ENCODE data around the gene POF1B. TPM values are rescaled to one million over a fixed set of nuclear protein-coding genes. Genes with fewer than 3 reads are reported as not detected.
"Not testable (repeated sequence)": the region's sequence is repeated elsewhere in the genome, so short reads cannot be mapped to it uniquely, and the experiment has no call there.

The POF1B gene
- polyA plus RNA-seq, 2 of the 4 experiments (the other 2 are of a cell fraction), result 3.8 to 11.7 TPM

DNA sequence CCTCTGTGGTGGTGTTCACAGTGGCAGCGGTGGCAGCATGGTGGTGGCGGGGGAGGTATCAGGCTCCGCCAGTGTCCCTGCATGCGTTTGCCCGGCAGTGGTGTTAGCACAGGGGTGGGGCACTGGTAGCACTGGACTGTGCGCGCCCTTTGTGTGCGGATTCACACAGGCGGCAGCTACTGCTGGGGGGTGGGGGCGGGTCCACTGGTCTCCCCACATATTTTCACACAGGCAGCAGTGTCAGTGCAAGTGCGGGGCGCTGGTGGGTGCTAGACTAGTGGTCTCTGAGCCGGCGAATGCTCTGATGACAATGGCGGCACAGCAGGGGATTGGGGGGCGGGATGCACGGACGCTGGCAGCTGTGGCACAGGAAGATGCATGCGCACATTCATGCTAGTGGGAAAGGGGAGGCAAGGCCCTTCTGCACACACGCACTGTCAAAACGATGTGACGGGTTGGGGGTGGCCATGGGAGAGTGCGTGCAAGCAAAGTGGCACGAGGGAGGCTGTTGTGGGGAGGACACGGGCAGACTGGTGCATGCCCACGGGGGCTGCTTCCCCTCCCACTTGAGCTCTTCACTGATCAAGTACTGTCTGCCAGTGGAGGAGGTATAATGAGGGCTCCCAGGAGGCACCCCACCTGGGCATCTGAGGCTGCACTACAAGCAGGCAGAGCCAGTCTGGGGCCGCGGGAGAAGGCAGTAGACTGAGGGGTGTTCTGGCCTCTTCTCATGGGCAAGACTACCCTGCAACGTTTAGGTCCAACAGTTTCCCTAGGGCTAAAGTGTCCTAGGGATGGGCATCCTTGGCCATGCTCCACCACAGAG, 53.0 kb downstream of the POF1B start:
- no peak for ATAC-seq
- Histone ChIP-seq H3K9me3 (no peaks in the 10 kb centered on the region), H3K27ac (no peak overlapping the region), H3K4me1 (no peaks in the 10 kb centered on the region), H3K4me2 (no peak overlapping the region), H3K4me3 (no peak overlapping the region)
- ChIA-PET CTCF (no interaction called here), POLR2A (no interaction called here)
- no peak for DNase-seq (ENCODE audit: low read depth in 1 of 2, low spot score in 1 of 2)
- WGBS (ENCODE audit: missing lambda C conversion rate), result 94% methylated on average over 8 of the region's 29 CpGs
- TF ChIP-seq JUN (IDR thresholded peaks at IDR 0.05) (no peak), HOXB13 (CRISPR knock-in tag; IDR thresholded peaks at IDR 0.05; ENCODE audit: low read depth) (no peak), POLR2AphosphoS2 (conservative IDR thresholded peaks at IDR 0.05; ENCODE audit: low read length) (no peak), CBX2 (IDR thresholded peaks at IDR 0.05; ENCODE audit: borderline replicate concordance, low read depth) (no peak), ESRRA (IDR thresholded peaks at IDR 0.05; ENCODE audit: borderline replicate concordance, low read length) (no peak), SREBF2 (IDR thresholded peaks at IDR 0.05) (no peak), GATA3 (IDR thresholded peaks at IDR 0.05; ENCODE audit: borderline replicate concordance) (no peak), TP53 (CRISPR knock-in tag; IDR thresholded peaks at IDR 0.05) (no peak), EP300 (IDR thresholded peaks at IDR 0.05) (no peak), KDM5A (IDR thresholded peaks at IDR 0.05) (no peak), RFX5 (IDR thresholded peaks at IDR 0.05) (no peak)
- TF ChIP-seq, protein P1, sequence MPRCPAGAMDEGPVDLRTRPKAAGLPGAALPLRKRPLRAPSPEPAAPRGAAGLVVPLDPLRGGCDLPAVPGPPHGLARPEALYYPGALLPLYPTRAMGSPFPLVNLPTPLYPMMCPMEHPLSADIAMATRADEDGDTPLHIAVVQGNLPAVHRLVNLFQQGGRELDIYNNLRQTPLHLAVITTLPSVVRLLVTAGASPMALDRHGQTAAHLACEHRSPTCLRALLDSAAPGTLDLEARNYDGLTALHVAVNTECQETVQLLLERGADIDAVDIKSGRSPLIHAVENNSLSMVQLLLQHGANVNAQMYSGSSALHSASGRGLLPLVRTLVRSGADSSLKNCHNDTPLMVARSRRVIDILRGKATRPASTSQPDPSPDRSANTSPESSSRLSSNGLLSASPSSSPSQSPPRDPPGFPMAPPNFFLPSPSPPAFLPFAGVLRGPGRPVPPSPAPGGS (IDR thresholded peaks at IDR 0.05), result no peak
- TF ChIP-seq, protein P2, sequence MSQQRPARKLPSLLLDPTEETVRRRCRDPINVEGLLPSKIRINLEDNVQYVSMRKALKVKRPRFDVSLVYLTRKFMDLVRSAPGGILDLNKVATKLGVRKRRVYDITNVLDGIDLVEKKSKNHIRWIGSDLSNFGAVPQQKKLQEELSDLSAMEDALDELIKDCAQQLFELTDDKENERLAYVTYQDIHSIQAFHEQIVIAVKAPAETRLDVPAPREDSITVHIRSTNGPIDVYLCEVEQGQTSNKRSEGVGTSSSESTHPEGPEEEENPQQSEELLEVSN (IDR thresholded peaks at IDR 0.05; ENCODE audit: borderline replicate concordance, low read depth), result no peak
- FAIRE-seq, result no peak

DNA sequence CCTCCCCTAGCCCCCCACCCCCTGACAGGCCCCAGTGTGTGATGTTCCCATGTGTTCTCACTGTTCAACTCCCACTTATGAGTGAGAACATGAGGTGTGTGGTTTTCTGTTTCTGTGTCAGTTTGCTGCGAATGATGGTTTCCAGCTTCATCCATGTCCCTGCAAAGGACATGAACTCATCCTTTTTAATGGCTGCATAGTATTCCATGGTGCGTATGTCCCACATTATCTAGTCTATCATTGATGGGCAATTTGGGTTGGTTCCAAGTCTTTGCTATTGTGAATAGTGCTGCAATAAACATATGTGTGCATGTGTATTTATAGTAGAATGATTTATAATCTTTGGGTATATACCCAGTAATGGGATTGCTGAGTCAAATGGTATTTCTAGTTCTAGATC, 68.1 kb downstream of the POF1B start:
- ATAC-seq; H3K4me3 ChIP-seq; H3K27ac ChIP-seq; FAIRE-seq; H3K4me2 ChIP-seq; DNase-seq (ENCODE audit: low read depth in 1 of 2, low spot score in 1 of 2); CTCF ChIA-PET; POLR2A ChIA-PET; H3K9me3 ChIP-seq; H3K4me1 ChIP-seq: not testable (repeated sequence)
- 100% methylated on average over 2 of the region's 2 CpGs for WGBS (ENCODE audit: missing lambda C conversion rate)

DNA sequence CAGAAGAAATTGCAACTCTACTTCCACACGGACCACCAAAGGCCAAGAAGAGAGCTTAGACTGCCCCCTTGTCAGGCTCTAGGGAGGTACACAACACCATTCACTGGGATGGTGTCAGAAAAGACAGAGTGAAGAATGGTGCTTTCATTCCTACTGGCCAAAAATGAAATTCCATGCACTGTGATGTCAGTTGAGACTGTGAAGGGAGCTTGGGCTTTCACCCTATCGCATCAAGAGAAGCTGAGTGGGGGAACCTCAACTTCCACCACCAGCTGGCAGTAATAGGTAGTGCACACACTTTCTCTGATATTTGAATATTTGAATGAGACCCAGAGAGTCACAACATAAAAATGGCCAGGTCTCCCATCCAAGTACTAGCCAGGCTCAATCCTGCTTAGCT, 69.7 kb downstream of the POF1B start:
- Histone ChIP-seq H3K4me3 (no peak overlapping the region), H3K4me1 (no peaks in the 10 kb centered on the region), H3K27ac (no peak overlapping the region), H3K9me3 (no peaks in the 10 kb centered on the region), H3K4me2 (no peak overlapping the region)
- DNase-seq (ENCODE audit: low read depth in 1 of 2, low spot score in 1 of 2), result peak in 1 of 2 experiments; percentile 6
- peak in 1 of 2 experiments; percentile 50; a peak in 3 of 6 replicates for ATAC-seq
- ChIA-PET CTCF (no interaction called here), POLR2A (no interaction called here)
- 96% methylated on average over 2 of the region's 2 CpGs for WGBS (ENCODE audit: missing lambda C conversion rate)
- TF ChIP-seq HOXA7 (CRISPR knock-in tag; IDR thresholded peaks at IDR 0.05), result no peak
- TF ChIP-seq, protein P1 (IDR thresholded peaks at IDR 0.05), result no peak
- TF ChIP-seq KDM5A (IDR thresholded peaks at IDR 0.05), result no peak
- no peak for TF ChIP-seq HDAC2 (IDR thresholded peaks at IDR 0.05)
- FAIRE-seq, result no peak

DNA sequence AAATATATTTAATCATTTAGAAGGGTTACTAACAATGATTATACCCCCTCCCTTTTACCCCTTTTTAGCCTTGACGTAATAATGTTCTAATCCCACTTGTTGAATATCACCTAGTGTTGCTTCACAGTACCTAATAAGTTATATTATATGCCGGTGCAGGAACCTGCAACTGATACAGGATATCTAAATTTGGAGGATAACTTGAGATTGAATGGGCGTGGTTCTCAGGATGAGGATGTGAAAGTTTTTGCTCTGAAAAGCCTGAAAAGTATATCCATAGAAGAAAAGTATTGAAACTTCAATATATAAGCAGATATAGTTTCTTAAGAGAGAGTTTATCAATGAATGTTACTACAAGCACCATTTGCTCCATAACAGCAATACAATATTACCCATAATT, 75.9 kb downstream of the POF1B start:
- Histone ChIP-seq H3K4me3 (no peak overlapping the region), H3K9me3 (no peaks in the 10 kb centered on the region), H3K4me2 (no peak overlapping the region), H3K27ac (no peak overlapping the region), H3K4me1 (no peaks in the 10 kb centered on the region)
- DNase-seq (ENCODE audit: low read depth in 1 of 2, low spot score in 1 of 2), result no peak
- 91% methylated on average over 3 of the region's 3 CpGs for WGBS (ENCODE audit: missing lambda C conversion rate)
- no peak for ATAC-seq
- CTCF ChIA-PET, result no interaction called here
- POLR2A ChIA-PET, result no interaction called here
- peak; percentile 7 for FAIRE-seq
- TF ChIP-seq, protein P3, sequence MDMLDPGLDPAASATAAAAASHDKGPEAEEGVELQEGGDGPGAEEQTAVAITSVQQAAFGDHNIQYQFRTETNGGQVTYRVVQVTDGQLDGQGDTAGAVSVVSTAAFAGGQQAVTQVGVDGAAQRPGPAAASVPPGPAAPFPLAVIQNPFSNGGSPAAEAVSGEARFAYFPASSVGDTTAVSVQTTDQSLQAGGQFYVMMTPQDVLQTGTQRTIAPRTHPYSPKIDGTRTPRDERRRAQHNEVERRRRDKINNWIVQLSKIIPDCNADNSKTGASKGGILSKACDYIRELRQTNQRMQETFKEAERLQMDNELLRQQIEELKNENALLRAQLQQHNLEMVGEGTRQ (IDR thresholded peaks at IDR 0.05), result no peak
- TF ChIP-seq ESRRA (IDR thresholded peaks at IDR 0.05; ENCODE audit: borderline replicate concordance, low read length), result no peak
- TF ChIP-seq KDM1A (IDR thresholded peaks at IDR 0.05; ENCODE audit: low read depth), result no peak
- TF ChIP-seq BHLHE40 (IDR thresholded peaks at IDR 0.05; ENCODE audit: low read depth, low read length), result no peak
- TF ChIP-seq CBX8 (IDR thresholded peaks at IDR 0.05), result no peak
- TF ChIP-seq, protein P4, sequence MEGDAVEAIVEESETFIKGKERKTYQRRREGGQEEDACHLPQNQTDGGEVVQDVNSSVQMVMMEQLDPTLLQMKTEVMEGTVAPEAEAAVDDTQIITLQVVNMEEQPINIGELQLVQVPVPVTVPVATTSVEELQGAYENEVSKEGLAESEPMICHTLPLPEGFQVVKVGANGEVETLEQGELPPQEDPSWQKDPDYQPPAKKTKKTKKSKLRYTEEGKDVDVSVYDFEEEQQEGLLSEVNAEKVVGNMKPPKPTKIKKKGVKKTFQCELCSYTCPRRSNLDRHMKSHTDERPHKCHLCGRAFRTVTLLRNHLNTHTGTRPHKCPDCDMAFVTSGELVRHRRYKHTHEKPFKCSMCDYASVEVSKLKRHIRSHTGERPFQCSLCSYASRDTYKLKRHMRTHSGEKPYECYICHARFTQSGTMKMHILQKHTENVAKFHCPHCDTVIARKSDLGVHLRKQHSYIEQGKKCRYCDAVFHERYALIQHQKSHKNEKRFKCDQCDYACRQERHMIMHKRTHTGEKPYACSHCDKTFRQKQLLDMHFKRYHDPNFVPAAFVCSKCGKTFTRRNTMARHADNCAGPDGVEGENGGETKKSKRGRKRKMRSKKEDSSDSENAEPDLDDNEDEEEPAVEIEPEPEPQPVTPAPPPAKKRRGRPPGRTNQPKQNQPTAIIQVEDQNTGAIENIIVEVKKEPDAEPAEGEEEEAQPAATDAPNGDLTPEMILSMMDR (IDR thresholded peaks at IDR 0.05), result no peak
- no peak for TF ChIP-seq CEBPB (IDR thresholded peaks at IDR 0.05)
- TF ChIP-seq PHF8 (IDR thresholded peaks at IDR 0.05; ENCODE audit: borderline replicate concordance, low read depth), result no peak
- TF ChIP-seq NR3C1 (IDR thresholded peaks at IDR 0.05), result no peak
- TF ChIP-seq EHF (CRISPR knock-in tag; IDR thresholded peaks at IDR 0.05), result no peak
- TF ChIP-seq ZC3H11A (IDR thresholded peaks at IDR 0.05), result no peak
- no peak for TF ChIP-seq ZFP36 (IDR thresholded peaks at IDR 0.05; ENCODE audit: borderline replicate concordance, partially characterized antibody)
- no peak for TF ChIP-seq POLR2A (IDR thresholded peaks at IDR 0.05; ENCODE audit: low read length)
- TF ChIP-seq HDAC2 (IDR thresholded peaks at IDR 0.05), result no peak
